Measurements from ENCODE around the gene CAPS2.

Gene CAPS2

GRCh38 chr12:75305412-75306332 lies 24.5 kb downstream of the CAPS2 start:
- no peak for DNase-seq (ENCODE audit: low spot score)

- no peak for DNase-seq (ENCODE audit: low spot score)
These were observed 27.3 kb downstream of the CAPS2 start for GRCh38 chr12:75302781-75303180.

GRCh38 chr12:75302225-75302624 lies 27.9 kb downstream of the CAPS2 start:
- DNase-seq (ENCODE audit: low spot score): no peak

- DNase-seq (ENCODE audit: low spot score): no peak
These were observed 35.3 kb downstream of the CAPS2 start for GRCh38 chr12:75294797-75295196.

- no peak for DNase-seq (ENCODE audit: low spot score)
These were observed 35.8 kb downstream of the CAPS2 start for GRCh38 chr12:75294336-75294735.

- DNase-seq (ENCODE audit: low spot score): no peak
These were observed 39.1 kb downstream of the CAPS2 start for GRCh38 chr12:75291014-75291413.

GRCh38 chr12:75289753-75290152 lies 40.4 kb downstream of the CAPS2 start:
- DNase-seq (ENCODE audit: low spot score): no peak

GRCh38 chr12:75288860-75289259 lies 41.3 kb downstream of the CAPS2 start:
- DNase-seq (ENCODE audit: low spot score): no peak

GRCh38 chr12:75275702-75276101 lies 54.4 kb downstream of the CAPS2 start:
- DNase-seq (ENCODE audit: low spot score): no peak

- no peak for DNase-seq (ENCODE audit: low spot score)
These were observed 58.5 kb downstream of the CAPS2 start for GRCh38 chr12:75271576-75271975.

GRCh38 chr12:75270157-75270556 lies 60.0 kb downstream of the CAPS2 start:
- no peak for DNase-seq (ENCODE audit: low spot score)

- DNase-seq (ENCODE audit: low spot score): no peak
These were observed 60.9 kb downstream of the CAPS2 start for GRCh38 chr12:75269209-75269608.

- DNase-seq (ENCODE audit: low spot score): no peak
These were observed 69.8 kb downstream of the CAPS2 start for GRCh38 chr12:75260316-75260715.

GRCh38 chr12:75259143-75259542 lies 71.0 kb downstream of the CAPS2 start:
- DNase-seq (ENCODE audit: low spot score): no peak

GRCh38 chr12:75257510-75257909 lies 72.6 kb downstream of the CAPS2 start:
- DNase-seq (ENCODE audit: low spot score): no peak

- DNase-seq (ENCODE audit: low spot score): no peak
These were observed 85.0 kb downstream of the CAPS2 start for GRCh38 chr12:75245108-75245507.

GRCh38 chr12:75239987-75240386 lies 90.1 kb downstream of the CAPS2 start:
- DNase-seq (ENCODE audit: low spot score): no peak

GRCh38 chr12:75236206-75236605 lies 93.9 kb downstream of the CAPS2 start:
- DNase-seq (ENCODE audit: low spot score): no peak

GRCh38 chr12:75227132-75227531 lies 103.0 kb downstream of the CAPS2 start:
- no peak for DNase-seq (ENCODE audit: low spot score)
